Activated T-cell treated with anti-CD3 and anti-CD28 coated beads, Interleukin-2, amount 50 U/mL, for 48 hours (primary cell): ENCODE results near the gene HERC2.
A peak's percentile ranks its signal among the peaks of the same experiment; 100 is the strongest.
"Not testable (repeated sequence)": the region's sequence is repeated elsewhere in the genome, so short reads cannot be mapped to it uniquely, and the experiment has no call there.

Experiments used
- DNase-seq, 2 experiments: peaks; one replicate each; pipeline ENCODE4 v3.0.0-alpha.2; 2020

The HERC2 gene

GRCh38 chr15:28127036-28127435 lies 194.9 kb downstream of the HERC2 start:
- no peak for DNase-seq

DNA sequence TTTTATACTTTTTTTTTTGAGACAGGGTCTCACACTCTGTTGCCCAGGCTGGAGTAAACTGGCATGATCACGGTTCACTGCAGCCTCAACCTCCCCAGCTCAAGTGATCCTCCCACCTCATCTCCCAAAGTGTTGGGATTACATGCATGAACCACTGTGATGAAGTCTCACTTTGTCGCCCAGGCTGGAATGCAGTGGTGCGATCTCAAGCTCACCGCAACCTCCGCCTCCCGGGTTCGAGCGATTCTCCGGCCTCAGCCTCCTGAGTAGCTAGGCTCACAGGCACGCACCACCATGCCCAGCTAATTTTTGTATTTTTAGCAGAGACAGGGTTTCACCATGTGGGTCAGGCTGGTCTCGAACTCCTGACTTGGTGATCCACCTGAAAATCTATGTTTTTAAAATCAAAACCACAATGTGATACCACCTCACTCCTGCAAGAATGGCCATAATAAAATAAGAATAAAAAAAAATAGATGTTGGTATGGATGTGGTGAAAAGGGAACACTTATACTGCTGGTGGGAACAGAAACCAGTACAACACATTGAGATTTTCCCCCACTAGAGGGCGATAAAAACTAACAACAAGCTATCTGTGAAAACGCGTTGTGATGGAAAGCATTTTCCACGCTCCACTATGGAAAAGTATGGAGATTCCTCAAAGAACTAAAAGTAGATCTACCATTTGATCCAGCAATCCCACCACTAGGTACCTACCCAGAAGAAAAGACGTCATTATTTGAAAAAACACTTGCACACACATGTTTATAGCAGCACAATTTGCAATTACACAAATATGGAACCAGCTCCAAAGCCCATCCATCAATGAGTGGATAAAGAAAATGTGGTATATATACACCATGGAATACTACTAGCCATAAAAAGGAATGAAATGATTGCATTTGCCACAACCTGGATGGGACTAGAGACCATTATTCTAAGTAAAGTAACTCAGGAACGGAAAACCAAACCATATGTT lies 196.0 kb downstream of the HERC2 start:
- DNase-seq, result no peak

DNA sequence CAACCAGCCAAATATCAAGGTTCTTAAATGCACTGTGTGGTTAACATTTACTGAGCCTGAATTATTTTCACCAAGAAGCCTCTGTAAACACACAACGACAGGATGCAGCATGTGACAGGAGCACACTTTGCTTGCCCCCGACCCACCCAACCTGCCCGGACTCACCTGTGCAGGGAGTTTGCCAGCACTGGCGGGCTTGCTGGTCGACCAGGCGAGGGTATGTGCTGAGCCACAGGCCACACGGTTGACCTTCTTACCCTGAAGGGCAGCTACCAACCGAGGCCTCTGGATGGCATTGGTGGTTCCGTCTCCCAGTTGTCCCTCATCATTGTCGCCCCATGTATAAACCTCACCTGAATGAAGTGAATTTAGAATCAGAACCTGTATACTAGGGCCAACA lies 197.1 kb downstream of the HERC2 start:
- no peak for DNase-seq

GRCh38 chr15:28123408-28124023 lies 198.5 kb downstream of the HERC2 start:
- DNase-seq, result peak; percentile 59 to 69

DNA sequence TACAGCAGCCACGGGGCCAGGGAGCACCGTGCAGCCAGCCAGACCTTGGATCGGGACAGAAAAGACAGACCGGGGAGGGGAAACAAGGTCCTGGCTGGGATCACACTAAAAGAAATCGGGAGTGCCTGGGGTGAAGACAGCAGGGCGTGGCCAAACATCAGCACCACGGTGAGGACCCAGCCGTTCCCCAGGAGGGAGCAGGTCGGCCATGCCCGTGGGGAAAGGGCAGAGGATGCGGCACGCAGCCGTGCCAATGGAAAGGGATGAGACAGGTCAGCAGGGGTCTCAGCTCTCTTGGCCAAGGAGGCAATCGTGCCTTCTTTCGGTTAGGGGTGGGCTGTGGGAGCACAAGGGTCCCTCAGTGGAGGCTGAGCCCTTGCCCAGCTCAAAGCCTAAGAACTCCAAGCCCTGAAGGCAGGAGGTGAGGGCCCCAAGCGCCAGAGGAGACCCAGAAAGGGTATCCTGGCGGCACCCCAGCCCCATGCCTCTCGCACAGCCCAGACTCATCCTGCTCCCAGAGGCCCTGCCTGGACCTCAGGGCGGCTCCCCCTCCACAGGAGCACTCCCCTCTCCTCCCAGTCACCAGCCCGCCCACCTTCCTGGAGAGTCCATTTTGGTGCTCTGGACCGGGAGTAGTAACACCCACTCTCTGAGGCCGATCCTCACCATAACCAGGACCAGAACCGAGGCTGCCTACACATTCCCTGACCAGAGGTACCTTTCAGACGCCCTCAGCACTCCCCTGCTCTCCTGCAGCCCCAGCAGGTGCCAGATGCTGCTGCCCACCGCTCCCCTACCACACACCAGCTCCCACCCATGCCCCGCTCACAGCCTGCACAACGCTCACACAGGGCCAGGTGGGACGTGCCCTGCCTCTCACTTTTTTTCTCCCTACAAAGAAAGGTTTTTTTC lies 199.7 kb downstream of the HERC2 start:
- DNase-seq, result no peak

DNA sequence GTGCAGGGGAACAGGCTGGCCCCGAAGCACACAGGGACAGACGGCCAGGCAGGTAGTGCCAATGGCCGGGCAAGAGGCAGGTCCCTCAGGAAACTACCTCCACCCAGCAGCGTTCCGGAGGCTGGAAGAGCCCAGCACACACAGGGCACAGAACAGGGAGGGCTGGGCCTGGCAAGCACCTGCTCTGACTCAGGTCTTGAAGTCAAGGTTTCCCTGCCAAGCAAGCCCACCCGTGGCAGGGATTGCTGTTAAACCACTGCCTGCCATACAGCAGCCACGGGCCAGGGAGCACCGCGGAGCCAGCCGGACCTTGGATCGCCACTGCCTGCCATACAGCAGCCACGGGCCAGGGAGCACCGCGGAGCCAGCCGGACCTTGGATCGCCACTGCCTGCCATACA lies 200.4 kb downstream of the HERC2 start:
- DNase-seq, result not testable (repeated sequence)

GRCh38 chr15:28120359-28120640 lies 201.7 kb downstream of the HERC2 start:
- no peak for DNase-seq

- no peak for DNase-seq
Measured at GRCh38 chr15:28118531-28118930, 203.4 kb downstream of the HERC2 start.

GRCh38 chr15:28118083-28118482 lies 203.9 kb downstream of the HERC2 start:
- no peak for DNase-seq

DNA sequence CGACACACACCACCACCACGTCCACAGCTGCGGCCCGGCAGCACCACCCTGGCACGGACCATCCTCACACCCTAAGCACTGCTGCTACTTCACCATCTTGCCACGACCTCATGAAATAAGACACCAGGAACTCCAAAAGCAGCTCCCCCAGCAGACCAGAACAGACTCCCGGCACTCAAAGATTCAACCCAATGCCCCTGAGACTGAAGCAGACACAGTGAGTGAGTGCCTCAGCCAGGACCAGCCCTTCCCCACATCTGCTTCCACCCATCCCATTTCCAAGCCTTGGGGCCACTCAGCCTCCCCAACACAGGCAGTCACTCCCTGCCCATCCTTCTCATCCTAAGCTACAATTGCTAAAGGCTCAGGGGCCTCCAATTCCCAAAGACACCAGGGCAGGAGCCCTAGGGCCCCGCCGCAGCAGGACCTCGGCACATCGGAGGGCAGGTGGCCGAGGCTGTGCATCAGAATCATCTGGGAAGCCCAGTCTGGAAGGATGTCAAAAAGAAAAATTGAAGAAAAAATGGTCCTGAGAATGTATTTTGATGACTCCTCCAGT lies 204.5 kb downstream of the HERC2 start:
- DNase-seq, result no peak

- DNase-seq, result no peak
Measured at GRCh38 chr15:28116521-28117431, 205.2 kb downstream of the HERC2 start.

GRCh38 chr15:28115871-28116270 lies 206.1 kb downstream of the HERC2 start:
- DNase-seq, result no peak

DNA sequence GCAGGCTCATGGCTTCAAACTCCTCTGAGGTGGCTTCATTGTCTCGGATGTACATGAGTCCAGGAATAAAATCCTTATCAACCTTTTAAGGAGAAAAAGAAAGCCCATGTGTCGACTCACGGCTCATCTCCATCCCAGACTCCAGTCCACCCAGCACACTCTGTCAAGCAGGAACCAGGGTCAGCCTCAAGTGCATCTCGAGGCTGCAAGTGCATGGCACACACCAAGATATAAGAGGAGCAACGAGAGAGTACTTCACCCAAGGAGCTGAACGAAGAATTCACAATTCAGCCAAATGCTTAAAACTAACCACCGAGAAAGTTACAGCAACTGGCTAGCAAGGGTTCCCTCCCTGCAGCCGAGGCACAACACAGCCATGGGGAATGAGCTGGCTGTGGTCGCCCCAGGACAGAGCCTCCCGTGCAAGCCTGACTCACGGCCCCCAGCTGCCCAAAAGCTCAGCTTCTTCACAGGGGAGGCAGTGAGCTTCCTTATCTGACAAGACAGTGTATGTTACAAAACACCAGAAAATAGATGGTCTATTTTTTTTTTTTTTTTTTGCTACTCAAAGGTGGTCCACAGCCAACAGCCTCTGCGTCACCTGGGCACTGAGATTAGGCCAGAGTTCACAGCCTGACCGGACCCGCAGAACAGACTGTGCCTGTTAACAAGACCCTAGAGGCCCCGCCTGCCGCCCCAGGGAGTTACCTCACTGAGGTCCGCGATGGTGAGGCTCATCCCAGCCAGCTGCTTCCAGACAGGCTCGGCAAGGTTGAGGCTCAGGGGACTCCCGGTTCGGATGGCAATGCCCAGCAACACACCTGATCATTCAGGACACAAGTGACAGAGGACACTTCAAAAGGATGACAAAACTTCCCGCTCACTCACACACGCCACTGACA lies 207.0 kb downstream of the HERC2 start:
- no peak for DNase-seq

DNA sequence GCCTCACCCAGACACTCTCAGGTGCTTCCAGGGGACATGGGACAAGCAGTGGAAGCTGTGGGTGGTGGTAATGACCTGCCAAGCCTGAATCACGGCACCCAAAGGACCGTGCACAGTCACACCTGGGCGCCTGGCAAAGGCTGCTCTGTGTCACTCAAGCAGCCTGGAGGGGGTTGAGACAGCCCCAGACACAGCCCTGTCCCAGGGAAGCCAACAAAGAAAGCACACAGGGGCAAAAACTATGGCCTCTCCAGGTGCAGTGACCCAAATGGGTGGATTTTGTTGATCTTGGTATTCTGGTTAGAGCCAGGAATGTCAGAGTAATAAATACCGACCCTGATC lies 207.9 kb downstream of the HERC2 start:
- DNase-seq, result no peak

GRCh38 chr15:28113394-28114113 lies 208.4 kb downstream of the HERC2 start:
- no peak for DNase-seq

DNA sequence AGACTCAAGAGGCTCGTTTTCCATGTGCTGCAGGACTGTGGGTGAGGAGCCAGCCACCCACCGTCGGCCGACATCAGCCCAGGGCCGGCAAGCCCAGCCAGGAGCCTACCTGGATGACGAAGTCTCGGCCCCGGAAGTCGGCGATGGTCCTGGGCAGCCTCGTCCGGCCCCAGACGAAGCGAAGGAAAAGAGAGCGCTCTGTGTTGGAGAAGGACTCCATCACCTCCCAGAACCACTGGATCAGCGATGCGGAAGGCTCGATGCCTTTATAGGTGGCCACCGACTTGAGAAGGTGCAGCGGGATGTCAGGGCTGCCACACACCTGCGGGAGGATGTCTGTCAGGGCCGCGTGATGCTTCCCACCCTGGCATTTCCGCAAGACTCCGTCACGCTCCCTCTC lies 209.0 kb downstream of the HERC2 start:
- DNase-seq, result no peak

DNA sequence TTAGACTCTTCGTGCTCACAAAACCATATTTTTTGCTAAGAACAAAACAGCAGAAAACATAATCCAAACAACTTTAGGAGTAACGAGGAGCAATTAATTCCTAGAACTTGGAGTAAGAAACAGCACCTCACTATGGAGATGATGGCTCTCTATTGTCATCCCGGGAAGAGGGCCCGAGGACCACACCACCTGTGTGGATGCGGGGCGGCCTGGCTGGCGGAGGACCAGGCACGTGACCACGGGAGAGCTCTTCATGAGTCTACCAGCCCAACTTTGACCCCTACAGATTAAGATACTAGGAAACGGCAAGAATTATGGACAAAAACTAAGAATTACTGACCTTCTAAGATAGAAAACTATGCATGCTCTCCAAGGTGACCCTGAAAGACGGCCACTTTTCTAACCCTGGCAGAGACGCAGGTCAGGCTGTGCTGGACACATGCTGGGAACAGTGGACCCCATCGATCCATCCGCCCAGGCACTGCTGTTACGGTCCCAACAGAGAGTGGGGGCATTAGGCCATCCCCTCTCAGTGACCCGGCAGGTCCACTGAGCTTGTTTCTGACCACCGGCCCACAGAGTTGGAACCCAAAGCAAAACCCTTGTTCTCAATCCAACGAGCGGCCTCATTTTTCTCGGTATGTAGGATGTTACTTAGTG lies 209.7 kb downstream of the HERC2 start:
- no peak for DNase-seq

- DNase-seq, result no peak
Measured at GRCh38 chr15:28111543-28111942, 210.4 kb downstream of the HERC2 start.

- no peak for DNase-seq
Measured at GRCh38 chr15:28110481-28110881, 211.5 kb downstream of the HERC2 start.
